Keratinocyte (primary cell): Measurements from ENCODE around the gene PKD2.

Experiments
- EZH2 ChIP-seq: IDR thresholded peaks from one replicate; pipeline ENCODE4 v1.6.1; 2012; ENCODE audit warnings: inconsistent platforms, mild to moderate bottlenecking, low read length, moderate library complexity
- TF ChIP-seq, protein P1 (sequence below), 3 experiments: IDR thresholded peaks in 1 of 3; conservative IDR thresholded peaks in 1 of 3; optimal IDR thresholded peaks in 1 of 3; 2 replicates in 2 of 3; 3 replicates in 1 of 3; pipeline versions ENCODE3 to v1.5.1; 2011; ENCODE audit warnings: low read length in 3 of 3, mild to moderate bottlenecking in 3 of 3, moderate library complexity in 2 of 3, control low read depth in 1 of 3, inconsistent platforms in 1 of 3; ENCODE audit not compliant: insufficient read depth in 2 of 3; ENCODE audit errors: extremely low read depth in 1 of 3

DNA sequence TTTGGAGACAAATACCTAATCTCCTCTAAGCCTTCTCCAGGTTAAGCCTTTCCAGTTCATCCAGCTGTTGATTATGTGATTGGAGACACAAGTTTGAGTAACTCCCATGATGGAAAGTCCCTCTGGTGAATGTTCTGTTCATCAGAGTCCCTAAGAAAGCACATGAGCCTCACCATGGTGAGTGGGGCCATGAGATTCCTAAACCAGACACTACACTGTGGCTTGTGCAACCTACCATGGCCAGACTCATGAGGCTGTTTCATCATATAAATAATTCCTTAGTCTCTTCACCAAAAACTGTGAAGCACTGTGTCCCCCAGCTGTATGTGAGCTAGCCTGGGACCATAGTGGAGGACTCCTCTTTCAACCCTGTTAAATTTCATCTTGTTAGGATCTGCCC, 14.4 kb downstream of the PKD2 start:
- TF ChIP-seq, protein P1, sequence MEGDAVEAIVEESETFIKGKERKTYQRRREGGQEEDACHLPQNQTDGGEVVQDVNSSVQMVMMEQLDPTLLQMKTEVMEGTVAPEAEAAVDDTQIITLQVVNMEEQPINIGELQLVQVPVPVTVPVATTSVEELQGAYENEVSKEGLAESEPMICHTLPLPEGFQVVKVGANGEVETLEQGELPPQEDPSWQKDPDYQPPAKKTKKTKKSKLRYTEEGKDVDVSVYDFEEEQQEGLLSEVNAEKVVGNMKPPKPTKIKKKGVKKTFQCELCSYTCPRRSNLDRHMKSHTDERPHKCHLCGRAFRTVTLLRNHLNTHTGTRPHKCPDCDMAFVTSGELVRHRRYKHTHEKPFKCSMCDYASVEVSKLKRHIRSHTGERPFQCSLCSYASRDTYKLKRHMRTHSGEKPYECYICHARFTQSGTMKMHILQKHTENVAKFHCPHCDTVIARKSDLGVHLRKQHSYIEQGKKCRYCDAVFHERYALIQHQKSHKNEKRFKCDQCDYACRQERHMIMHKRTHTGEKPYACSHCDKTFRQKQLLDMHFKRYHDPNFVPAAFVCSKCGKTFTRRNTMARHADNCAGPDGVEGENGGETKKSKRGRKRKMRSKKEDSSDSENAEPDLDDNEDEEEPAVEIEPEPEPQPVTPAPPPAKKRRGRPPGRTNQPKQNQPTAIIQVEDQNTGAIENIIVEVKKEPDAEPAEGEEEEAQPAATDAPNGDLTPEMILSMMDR (optimal IDR thresholded peaks at IDR 0.05 in 1 of 3, IDR thresholded peaks at IDR 0.05 in 1 of 3, conservative IDR thresholded peaks at IDR 0.05 in 1 of 3; ENCODE audit: extremely low read depth in 1 of 3, insufficient read depth in 2 of 3, low read length in 3 of 3): no peak
- no peak for TF ChIP-seq EZH2
